Stimulated activated CD4-positive, alpha-beta T cell treated with anti-CD3 and anti-CD28 coated beads, Interleukin-12 subunit alpha, Interleukin-12 subunit beta, amount 100 ng/mL, for 4 hours (primary cell): ENCODE data around the gene TSC22D2.

ENCODE experiments used
- DNase-seq: peaks from one replicate; pipeline ENCODE4 v3.0.0-alpha.2; 2020

TSC22D2 gene

GRCh38 chr3:150414258-150414657 lies 6.2 kb downstream of the TSC22D2 start:
- no peak for DNase-seq

DNA sequence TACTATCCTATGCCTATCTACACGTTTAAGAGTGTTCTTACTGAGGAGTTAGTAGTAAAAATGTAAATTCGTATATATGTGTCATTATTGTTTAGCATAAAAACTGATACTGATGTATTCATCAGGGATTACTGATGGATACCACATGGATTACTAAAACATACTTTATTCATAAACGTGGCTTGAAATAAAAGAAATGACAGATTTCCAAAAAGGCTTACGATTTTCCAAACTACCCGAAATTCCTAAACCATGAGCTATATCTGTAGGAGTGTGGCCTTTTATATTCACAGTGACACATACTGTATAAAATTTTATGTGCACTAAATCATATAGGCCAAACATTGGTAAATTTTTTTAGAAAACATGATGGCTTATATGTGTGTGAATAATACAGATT lies 6.9 kb downstream of the TSC22D2 start:
- DNase-seq: no peak

GRCh38 chr3:150419076-150419868 lies 11.2 kb downstream of the TSC22D2 start:
- DNase-seq: no peak

DNA sequence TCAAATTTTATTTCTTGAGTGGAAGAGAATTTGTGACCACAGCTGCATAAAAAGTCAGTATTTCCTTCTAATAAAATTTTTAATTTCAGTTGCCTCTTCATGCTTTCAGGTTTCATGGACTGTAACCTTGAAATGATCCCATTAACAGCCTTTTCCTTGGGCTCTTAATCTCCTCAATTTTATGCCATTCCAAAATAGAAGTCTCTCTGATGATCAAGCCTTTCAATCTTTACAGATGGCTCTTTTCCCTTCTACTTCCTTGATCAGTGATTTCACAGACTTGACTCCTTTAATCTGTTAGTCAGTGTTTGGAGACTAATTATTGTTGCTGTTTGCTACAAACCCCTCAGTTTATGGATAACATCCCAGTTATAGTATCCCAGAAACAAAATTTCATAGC lies 11.9 kb downstream of the TSC22D2 start:
- no peak for DNase-seq

DNA sequence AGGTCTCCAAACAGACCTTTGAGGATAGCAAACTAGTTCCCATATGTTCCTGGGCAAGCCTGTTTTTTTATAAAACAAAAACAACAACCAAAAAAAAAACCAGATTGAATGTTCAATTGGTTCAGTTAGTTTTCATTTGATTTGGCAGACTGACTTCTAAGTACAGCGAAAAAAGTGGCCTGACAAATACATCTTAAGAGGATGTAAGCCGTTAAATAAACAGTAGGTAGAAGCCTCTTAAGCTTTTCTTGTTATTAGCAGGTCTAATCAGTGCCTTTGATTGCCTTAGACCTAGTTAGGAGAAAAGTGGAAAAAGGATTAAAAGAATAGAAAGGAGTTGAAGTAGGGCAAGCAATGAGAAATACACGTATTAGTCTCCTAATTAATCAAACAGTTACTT lies 13.2 kb downstream of the TSC22D2 start:
- no peak for DNase-seq

DNA sequence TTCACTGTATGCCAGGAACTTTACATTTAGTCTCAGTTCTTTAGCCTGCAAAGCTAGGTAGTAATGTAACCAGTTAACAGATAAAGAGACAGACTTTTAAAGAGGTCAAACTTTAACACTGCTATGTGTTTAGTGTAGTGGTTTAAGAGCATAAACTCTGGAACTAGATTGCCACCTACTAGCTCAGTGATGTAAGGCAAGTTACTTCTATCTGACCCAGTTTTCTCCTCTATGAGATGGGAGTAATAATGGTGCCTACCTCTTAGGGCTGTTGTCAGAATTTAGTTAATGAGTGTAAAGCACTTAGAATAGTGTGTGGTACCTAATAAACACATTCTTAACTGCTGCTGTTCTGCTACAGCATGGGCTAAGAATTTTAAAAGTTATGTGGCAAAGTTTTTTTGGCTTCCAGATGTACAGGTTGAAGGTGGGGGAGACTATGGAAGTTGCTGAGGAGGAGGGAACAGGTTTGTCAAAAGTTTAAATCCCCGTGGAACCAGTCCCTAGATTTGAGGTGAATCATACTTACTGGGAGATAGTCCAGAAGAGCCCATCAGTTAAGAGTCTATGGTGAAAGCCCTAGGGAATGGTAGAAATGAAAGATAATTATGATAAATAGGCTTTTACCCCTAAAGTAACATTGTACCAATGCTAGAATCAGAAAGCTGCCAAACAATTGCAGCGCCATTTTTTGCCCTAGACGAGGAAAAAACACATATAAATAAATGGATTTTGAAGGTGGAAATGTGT lies 13.9 kb downstream of the TSC22D2 start:
- no peak for DNase-seq

DNA sequence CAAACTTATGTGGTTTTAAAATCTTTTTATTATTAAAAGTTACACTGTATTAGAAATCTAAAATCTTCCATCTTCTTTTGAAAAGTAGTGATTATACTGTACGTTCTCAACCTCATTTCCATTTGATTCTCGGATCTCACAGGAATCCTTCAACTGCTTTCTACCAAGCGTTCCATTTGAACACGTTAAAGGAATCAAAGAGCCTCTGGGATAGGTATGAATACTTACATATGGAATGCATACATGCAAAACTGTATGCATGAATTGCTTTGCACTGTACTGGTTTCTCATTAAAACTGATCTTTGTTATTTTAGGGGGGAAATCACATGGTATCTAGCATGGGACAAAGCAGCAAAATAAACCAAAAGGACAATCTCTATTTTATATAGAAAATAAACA lies 14.8 kb downstream of the TSC22D2 start:
- no peak for DNase-seq

- no peak for DNase-seq
These were observed 15.7 kb downstream of the TSC22D2 start for GRCh38 chr3:150423761-150424160.

DNA sequence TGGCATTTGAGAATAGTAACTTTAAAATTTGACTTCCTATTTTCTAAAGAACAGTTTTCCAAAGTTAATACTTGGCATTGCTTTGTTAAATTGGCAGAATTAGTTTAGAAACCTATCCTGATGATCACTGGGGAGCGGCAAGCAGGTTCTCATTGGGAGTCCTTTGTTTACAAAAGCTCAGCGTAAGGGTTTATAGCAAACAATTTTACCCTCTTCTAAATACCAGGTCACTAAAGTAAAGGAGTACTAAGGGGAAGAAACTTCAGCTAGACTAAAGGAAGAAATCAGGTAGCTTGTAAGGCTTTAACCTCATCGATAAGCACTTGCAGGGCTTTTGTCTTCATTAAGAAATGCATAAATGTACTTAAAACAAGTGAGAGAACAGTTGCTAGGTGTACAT lies 18.2 kb downstream of the TSC22D2 start:
- no peak for DNase-seq

GRCh38 chr3:150428562-150428961 lies 20.5 kb downstream of the TSC22D2 start:
- no peak for DNase-seq

DNA sequence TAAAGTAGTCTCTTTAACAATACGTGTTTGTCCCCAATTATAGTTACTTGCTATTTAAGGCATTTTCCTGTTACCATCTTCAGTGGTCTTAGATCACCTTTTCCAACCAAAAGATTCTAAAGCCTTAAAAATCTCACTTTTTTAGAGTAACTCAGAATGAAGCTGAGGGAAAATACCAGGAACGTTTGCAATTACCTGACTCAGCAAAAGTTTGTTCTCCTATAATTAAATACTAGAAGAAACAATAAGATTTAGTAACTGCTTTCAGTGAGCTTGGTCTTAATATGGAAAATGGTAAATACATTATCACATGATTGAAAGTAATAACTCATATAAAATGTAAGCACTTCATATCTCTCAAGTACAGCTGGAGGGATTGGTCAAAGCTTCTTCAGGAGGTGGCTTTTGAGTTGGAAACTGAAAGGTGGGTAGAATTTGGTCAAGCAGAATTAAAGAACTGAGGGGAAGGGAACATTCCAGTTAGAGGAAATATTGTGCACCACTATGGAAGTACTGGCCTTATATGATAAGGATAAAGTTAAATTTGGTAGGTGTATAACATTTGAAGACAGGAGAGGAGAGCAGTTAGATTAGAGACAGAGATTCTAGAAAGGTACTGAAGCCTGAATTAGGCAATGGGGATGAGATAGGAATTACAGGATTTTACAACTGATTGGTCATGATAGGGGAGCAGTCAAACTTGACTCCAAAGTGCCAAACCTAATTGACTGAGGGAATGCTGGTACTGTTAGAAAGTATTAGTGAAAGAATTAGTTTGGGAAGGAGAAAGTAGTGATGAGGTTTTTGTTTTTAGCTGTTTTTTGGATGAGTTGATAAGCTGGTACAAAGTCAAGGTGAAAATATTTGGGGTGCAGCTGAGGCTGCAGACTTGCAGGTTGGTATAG lies 21.9 kb downstream of the TSC22D2 start:
- DNase-seq: no peak

- no peak for DNase-seq
These were observed 25.2 kb downstream of the TSC22D2 start for GRCh38 chr3:150433347-150433746.

- no peak for DNase-seq
These were observed 26.1 kb downstream of the TSC22D2 start for GRCh38 chr3:150434234-150434633.

GRCh38 chr3:150436161-150436560 lies 28.1 kb downstream of the TSC22D2 start:
- DNase-seq: no peak

DNA sequence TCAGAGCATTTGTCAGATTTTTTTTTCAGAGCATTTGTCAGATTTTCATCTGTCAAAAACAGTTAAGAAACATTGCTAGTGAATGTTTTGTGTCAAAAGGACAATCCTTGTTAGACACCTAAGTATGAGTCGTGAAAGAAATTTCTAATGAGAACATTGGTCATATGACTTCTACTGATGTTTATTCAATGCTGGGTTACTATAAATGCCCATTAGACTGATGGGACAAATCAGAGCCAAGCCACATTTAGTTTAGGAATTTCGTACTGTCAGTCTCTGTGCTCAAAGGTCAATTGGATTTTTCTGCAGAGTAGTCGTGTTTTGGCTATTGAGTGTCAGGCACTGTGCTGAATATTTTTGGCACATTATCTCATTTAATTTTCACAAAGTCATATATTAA lies 31.6 kb downstream of the TSC22D2 start:
- DNase-seq: no peak

- DNase-seq: no peak
These were observed 35.2 kb downstream of the TSC22D2 start for GRCh38 chr3:150443331-150443741.

DNA sequence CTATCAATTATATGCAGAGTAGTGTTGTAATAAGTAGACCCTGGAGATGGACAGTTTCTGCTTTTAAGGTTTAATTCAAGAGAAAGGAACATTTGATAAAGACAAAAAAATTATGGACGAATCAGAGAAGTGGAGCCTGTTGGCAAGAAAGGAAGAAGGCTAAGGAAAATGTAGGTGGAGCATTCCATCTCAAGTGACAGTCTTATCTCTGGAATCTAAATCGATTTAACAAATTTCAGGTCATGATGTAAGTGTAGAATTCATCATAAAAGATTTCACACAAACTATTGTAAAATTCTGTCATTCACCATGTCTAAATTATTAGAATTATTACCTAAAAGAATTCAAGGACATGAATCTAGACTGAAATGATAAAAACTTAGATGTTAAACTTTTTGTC lies 36.3 kb downstream of the TSC22D2 start:
- DNase-seq: no peak

DNA sequence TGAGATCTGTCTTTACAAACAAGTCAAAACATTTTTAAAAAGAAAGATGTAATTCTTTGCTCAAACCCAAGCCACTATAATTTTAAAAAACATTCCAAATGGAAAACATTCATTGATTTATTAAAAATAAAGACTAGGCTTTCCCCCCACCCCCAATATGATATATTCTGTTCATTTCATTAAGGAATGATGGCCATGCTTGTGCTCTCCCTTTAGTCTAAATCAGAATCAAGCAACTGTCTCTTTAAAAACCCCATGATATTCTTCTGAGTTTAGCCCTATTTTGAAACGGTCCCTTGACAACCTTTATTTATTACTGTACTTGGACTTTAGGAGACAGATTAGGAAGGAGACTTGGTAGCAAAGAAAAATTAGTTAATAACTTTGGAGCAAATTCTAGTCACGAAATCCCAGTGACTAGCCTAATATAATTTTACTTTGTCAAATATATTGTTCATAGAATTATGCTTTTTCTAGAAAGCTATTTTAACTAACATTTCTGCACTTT lies 38.4 kb downstream of the TSC22D2 start:
- no peak for DNase-seq

DNA sequence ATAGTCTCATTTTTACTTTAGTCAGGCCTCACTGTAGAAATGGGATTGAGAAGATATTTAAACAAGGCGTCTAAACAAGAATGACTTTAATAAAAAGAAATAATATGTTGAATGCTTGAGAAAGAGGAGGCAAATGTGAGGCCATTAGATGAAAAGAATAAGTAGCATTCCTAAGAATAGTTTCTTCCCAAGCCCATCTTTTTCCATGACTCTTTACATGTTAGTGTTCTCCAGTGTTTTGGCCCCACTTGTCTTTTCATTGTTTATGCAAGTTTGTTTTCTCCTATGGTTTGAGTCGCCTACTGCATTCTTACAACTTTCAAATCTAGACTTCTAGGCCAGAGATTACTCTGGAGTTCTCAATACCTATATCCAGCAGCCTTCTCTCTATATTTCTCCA lies 39.0 kb downstream of the TSC22D2 start:
- no peak for DNase-seq

DNA sequence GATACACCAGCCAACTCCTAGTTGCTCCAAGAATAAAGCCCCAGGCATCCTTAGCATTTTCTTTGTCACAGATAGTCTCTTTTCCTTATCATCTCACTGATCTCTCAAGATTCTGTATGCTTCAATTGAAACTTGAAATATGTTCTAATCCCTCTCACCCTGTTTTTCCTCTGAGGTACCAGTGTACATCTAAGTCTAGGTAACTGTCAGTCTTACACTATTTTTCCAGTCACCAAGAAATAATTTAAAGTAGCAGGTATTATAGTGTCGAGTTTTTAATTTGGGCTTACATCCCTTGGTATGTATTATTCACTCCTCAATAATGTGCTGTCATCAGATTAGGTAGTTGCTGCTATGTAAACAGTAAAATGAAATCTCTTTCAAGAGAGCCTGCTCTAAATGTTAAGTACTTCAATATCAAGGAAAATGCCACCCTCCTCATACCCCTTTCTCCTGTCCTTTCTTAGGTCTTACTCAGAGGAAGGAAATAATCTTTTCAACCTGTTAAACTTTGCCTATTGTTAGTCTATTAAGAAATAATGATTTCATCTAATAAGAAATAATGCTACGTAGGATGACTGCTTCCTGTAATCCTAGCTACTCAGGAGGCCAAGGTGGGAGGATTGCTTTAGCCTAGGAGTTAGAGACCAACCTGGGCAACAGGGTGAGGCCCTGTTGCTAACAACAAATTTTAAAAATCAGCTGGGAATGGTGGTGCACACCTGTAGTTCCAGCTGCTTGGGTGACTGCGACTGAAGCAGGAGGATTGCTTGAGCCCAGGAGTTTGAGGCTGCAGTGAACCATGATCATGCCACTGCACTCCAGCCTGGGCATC lies 39.8 kb downstream of the TSC22D2 start:
- no peak for DNase-seq

DNA sequence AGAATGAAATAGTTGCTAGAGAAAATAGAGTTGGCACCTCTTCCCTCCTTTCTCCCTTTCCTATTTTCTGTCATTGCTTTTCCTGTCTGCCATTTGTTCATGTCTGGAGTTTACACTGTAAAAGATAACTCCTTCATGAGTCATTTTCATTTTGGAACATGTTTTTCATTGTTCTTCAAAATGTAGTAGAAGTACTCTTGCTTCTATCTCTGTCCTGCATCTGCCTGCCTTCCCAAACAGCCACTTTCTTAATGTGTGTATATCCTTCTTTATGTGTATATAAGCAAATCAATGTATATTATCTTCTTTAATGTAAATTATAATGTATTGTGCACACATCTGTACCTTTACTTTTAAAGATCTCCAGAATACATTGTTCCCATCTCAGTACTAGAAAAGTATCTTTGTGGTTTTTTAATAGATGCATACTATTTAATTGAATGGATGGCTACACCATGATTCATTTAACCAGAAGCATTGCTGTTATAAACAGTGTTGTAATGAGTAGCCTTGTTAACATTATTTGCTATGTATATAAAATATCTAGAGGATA lies 41.1 kb downstream of the TSC22D2 start:
- DNase-seq: no peak

- DNase-seq: no peak
These were observed 42.8 kb downstream of the TSC22D2 start for GRCh38 chr3:150450916-150451315.
